ENCODE data around the gene SEPTIN5.
"Not testable (repeated sequence)": the region's sequence is repeated elsewhere in the genome, so short reads cannot be mapped to it uniquely, and the experiment has no call there.

Gene SEPTIN5

DNA sequence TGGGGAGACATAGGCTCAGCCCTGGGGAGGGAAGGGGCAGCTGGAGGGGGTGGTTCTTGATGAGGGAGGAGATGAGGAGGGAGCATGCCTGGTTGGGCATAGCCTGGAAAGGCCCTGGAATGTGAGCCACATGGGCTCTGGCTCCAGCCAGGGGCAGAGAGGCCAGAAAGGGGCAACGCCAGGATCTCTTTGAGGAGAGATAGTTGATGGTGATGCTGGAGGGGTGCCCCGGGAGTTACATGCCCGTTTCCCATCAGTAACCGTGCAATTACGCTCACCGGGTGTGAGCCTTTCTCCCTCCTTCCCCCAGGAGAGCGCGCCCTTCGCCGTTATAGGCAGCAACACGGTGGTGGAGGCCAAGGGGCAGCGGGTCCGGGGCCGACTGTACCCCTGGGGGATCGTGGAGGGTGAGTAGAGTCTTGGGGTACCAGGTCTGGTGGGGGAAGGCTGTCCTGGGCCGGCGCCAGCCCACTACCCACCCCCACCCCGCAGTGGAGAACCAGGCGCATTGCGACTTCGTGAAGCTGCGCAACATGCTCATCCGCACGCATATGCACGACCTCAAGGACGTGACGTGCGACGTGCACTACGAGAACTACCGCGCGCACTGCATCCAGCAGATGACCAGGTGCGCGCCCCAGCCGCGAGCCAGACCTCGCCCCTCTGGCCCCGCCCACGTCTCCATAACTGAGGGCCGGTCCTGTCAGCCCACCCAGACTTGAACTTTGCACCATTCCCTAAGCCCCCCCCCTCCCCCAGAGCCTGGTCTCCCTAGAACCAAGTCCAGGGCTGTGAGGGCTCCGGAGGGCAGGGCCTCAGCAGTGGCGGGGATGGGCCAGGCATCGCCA, 7.3 kb downstream of the SEPTIN5 start:
- no peak for DNase-seq

- DNase-seq, result no peak
Observed at GRCh38 chr22:19722178-19722981, 8.1 kb downstream of the SEPTIN5 start.

DNA sequence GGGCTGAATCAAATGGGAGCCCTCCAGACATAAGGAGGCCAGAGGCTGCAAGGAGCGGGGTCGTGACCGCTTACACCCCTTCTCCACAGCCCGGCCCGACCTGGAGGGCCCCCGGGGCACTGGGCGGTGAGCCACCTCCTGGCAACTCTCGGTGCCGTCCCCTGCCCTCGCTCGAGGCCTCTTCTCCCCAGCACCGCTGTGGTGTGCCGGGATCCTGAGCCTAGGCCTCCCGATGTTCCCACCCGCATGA, 8.6 kb downstream of the SEPTIN5 start:
- no peak for DNase-seq

GRCh38 chr22:19723232-19723982, 9.1 kb downstream of the SEPTIN5 start, which contains the start of gene GP1BB:
Gene GP1BB, plus strand, starts transcription at chr22:19723539. Its CDS starts 31 bp downstream, at chr22:19723570.
- DNase-seq, result no peak

DNA sequence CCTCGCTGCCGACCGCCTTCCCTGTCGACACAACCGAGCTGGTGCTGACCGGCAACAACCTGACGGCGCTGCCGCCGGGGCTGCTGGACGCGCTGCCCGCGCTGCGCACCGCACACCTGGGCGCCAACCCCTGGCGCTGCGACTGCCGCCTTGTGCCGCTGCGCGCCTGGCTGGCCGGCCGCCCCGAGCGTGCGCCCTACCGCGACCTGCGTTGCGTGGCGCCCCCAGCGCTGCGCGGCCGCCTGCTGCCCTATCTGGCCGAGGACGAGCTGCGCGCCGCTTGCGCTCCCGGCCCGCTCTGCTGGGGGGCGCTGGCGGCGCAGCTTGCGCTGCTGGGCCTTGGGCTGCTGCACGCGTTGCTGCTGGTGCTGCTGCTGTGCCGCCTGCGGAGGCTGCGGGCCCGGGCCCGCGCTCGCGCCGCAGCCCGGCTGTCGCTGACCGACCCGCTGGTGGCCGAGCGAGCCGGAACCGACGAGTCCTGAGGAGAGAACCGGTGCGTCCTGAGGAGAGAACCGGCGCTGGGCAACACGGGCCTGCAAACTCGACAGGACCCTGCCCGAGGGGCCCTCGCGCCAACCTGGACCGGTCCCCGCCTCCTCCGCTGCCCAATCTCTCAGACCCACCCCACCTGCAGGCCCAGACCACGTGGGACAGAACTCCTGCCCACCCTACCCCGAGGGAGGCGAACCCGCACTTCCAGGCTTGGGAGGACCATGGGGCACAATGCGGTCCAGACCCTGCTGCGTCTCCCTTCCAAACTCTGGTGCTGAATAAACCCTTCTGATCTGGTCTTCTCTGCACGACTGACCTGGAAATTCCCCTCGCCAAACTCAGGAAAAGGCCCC, 9.9 kb downstream of the SEPTIN5 start:
- DNase-seq, result no peak

- DNase-seq, result no peak
Observed at GRCh38 chr22:19724927-19725661, 10.8 kb downstream of the SEPTIN5 start.

GRCh38 chr22:19726064-19726788, 11.9 kb downstream of the SEPTIN5 start:
- DNase-seq, result not testable (repeated sequence)

DNA sequence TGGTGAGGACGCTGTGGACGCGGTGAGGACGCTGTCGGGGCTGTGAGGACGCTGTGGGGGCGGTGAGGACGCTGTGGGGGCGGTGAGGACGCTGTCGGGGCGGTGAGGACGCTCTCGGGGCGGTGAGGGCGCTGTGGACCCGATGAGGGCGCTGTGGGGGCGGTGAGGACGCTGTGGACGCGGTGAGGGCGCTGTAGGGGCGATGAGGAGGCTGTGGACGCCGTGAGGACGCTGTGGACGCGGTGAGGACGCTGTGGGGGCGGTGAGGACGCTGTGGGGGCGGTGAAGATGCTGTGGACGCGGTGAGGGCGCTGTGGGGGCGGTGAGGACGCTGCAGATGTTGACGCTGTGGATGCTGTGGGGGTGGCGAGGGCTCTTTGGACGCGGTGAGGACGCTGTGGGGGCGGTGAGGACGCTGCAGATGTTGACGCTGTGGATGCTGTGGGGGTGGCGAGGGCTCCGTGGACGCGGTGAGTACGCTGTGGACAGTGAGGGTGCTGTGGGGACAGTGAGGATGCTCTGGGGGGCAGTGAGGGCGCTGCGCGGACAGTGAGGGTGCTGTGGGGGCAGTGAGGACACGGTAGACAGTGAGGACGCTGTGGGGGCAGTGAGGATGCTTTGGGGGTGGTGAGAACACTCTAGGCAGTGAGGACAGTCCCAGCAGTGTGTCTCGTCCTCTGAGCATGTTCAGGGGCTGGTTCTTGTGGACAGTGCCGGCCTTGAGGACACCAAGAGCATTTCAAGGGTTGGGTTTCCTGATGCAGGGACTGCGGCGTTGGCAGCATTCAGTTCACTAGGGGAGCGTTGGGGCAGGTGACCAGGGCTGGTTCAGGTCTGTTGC, 13.2 kb downstream of the SEPTIN5 start:
- DNase-seq, result no peak

GRCh38 chr22:19728271-19728670, 14.0 kb downstream of the SEPTIN5 start:
- no peak for DNase-seq

DNA sequence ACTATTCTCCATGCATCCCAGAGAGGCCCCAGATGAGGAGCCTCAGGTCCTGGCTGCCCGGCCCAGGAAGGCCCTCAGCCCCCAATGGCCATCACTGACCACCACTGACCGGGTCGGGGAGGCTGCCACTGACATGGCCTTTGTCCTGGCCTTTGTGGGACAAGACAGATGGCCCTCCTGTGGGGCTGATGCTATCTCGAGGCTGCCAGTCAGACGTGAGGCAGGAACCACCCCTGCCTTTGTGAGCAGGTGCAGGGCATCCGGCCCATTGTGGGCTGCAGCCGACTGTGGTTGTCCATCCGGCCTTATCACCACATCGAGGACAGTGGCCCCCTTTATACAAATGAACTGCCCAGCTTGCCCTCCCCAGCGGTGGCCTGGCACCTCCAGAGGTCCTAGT, 14.5 kb downstream of the SEPTIN5 start:
- DNase-seq, result no peak

GRCh38 chr22:19729507-19729906, 15.2 kb downstream of the SEPTIN5 start:
- DNase-seq, result no peak

DNA sequence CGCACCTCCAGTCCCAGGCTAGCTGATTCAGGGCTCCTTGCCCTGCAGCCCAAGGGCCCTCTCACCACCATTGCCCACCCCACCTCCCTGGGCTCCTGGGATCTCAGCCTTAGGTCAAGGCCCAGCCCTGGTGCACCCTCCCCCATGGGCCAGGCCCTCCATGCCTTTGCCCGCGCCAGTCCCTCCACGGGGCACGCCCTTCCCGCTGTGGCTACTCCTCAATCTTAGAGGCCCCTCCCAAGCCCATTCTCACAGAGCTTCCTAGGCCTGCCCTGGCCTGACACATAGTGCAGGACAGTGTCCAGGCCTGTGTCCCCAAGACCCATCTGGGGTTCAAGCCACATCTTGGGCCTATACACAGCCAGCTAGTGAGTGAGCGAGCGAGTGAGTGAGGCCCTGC, 15.9 kb downstream of the SEPTIN5 start:
- no peak for DNase-seq

DNA sequence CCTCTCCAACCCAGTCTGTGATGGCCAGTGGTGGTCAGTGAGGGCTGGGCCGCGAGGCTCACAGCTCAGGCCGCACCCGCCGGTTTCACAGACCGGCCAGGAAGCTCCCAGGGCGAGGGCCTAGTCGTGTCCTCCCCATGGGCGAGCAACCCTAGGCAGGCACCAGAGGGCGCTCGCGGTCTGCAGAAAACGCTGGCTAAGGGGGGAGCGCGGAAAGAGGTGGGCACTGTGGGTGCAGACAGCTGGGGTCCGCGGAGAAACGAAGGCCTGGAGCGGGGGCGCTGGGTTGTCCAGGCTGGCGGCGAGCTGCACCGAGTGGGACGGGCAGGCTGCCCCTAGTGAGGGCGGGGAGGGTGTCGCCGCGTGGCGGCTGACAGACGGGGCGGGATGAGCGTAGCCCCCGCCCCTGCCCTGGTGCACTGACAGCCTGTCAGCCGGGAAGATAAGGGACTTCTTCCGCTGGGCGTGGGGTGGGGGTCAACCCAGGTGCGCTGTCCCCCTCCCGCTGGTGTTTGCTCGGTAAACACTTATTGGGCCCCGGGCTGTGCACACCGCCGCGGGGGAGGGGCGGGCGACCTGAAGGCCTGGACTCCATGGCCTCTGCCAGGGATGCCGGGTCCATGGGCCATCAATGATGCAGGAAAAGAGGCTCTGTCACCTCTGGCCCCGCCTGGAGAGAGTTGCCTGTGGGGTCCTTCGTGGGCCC, 16.5 kb downstream of the SEPTIN5 start:
- peak; percentile 60 for DNase-seq

DNA sequence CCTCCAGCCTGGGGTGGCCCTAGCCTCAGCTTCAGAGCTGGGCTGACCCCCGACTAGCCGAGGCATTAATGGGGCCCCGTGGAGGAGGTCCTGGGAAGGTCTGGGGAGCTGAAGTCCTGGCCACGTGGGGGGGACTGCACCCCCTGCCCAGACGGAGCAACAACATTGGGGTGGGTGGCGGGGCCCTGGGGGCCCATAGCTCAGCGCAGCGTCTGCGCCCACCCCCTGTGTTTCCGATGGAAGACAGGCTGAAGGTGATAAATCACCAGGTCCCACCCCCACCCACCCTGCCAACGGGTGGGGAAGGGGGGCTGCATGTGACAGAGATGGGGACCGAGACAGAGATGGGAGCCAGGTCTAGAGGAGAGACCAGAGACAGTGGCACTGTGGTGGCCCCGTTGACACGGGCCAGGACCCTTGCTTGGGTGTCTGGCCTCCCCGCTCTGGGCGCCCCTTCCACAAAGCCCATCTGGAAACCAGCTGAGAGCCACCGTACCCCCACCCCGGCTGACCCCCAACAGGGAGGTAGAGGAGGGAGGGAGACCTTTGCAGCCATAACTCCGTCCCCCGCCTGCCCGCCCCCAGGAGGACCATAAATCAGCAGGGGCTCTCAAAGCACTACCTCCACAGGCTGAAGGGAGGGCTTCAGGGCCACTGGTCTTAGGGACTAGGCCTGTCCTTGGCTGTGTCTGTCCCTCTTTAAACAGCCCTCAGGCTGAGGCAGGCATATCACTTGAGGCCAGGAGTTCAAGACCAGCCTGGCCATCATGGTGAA, 17.2 kb downstream of the SEPTIN5 start:
- no peak for DNase-seq

GRCh38 chr22:19732403-19733113, 18.3 kb downstream of the SEPTIN5 start:
- DNase-seq, result no peak

- no peak for DNase-seq
Observed at GRCh38 chr22:19733755-19734154, 19.5 kb downstream of the SEPTIN5 start.

- DNase-seq, result no peak
Observed at GRCh38 chr22:19734163-19734562, 19.9 kb downstream of the SEPTIN5 start.

GRCh38 chr22:19734837-19735382, 20.6 kb downstream of the SEPTIN5 start:
- DNase-seq, result no peak
